ENCODE data around the gene MAP4K4.

Gene MAP4K4

GRCh38 chr2:101841679-101842327 is 144.3 kb downstream of the MAP4K4 start:
- intact Hi-C loops (cut with DNase I), result no loop called here
- DNase-seq, result no peak

DNA sequence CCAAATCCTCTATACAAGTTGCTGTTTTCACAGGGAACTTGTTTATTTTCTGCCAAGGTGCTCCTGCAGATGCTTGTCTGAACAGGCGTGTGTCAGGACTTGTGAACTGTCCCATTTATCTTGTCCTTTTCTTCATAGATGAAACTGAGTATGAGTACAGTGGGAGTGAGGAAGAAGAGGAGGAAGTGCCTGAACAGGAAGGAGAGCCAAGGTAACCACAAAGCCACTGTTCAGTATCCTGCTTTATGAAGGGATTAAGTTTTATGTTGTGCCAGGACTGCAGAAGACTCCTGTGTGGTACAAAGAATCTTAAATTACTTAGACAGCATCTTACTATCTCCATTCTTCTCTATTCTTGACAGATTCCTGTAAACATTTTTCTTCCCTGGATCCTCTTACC is 145.0 kb downstream of the MAP4K4 start:
- intact Hi-C loops (cut with DNase I), result no loop called here
- DNase-seq, result no peak

DNA sequence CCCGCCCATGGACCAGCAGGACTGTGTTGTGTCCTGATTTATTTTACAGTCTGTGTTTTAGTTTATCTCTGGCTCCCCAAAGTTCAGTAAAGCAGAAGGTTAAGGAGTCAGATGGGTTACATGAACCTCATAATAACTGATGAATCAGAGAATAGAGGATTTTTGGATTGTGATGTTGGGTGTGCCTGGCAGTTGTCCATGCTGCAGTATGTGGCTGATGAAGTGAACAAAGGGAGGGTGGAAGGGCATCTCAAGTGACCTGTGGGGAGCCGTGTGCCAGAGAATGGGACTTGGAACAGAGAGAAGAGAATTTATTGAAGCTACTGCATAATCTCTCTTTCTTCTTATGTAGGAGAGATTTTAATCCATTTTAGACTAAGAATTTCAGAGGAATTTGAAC is 145.5 kb downstream of the MAP4K4 start:
- intact Hi-C loops (cut with DNase I), result no loop called here
- DNase-seq, result no peak

DNA sequence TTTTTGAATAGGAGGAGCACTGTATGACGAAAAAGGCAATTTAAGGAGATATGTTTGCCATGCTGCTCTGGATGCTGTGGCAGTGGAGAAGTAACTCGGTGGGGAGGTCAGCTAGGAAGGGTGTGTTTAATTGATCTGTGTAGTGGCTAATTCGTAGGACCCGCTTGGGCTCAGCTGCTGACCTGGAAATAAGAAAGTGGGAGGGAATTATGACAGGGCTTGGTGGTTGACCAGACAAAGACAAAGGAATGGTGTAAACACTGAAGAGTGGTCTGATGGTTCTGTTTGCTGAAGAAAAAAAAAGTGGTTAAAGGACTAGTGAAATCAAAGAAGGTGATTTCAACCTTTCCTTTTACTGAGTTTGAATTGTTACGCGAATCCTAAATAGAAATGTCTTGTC is 146.0 kb downstream of the MAP4K4 start:
- intact Hi-C loops (cut with DNase I), result no loop called here
- no peak for DNase-seq

- intact Hi-C loops (cut with DNase I), result no loop called here
- DNase-seq, result peak in 1 of 42 donors; percentile 27
Measured at GRCh38 chr2:101844055-101844635, 146.6 kb downstream of the MAP4K4 start.

DNA sequence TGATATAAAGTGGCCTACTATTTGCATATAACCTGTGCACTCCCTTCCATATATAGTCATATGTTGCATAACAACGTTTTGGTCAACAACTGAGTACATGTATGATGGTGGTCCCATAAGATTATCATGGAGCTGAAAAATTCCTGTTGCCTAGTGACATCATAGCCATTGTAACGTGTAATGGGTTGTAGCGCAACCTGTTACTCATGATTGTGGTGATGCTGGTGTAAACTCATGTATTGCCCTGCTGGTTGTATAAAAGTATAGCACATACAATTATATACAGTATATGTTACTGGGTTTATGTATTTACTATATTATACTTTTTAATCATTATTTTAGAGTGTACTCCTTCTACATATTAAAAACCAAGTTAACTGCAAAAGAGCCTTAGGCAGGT is 149.5 kb downstream of the MAP4K4 start:
- no peak for DNase-seq
- intact Hi-C loops (cut with DNase I), result no loop called here

- intact Hi-C loops (cut with DNase I), result no loop called here
Measured at GRCh38 chr2:101847661-101848339, 150.3 kb downstream of the MAP4K4 start.

DNA sequence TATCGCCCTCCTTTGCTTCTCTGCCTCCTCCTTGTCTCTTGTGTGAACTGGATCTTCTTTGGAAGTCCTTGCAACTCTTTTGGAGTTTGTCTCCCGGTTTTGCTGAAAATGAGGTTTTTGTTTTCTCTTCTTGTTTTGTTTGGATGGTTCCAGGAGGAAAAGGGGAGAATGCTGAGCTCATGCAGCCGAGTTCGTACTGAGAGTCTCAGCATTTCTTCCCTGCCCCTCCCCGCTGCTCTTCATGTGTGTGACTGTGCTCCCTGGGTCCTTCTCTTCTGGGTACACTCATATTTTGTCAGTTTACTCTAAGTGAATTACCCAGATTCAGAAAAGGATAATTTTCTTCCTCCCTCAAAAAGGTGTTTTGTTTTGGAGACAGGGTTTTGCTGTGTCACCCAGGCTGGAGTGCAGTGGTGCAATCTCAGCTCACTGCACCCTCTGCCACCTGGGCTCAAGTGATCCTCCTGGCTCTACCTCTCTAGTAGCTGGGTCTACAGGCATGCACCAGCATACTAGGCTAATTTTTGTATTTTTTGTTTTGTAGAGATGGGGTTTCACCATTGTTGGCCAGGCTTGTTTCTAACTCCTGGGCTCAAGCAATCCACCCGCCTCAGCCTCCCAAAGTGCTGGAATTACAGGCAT is 151.4 kb downstream of the MAP4K4 start:
- intact Hi-C loops (cut with DNase I), result no loop called here
- DNase-seq, result no peak

More at GRCh38 chr2:101847661-101848339, 150.3 kb downstream of the MAP4K4 start:
- DNase-seq, result no peak

DNA sequence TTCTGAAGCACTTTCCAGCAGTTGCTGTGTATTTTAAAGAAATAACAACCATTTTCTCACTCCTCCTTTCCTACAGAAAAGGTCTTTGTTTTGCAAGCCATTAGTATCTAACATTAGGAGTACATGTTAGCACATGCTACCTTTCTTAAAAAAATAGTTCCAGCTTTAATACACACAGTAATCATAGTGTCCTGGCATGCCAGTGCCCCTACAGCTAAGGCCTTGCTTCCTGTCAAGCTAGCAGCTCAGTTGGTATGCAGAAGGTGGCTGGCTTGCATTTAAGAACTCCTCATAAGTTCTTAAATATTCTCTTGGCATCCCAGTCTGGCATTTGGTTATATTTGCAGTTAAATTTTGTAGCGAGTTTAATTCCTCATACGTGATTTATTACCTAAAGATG is 152.9 kb downstream of the MAP4K4 start:
- intact Hi-C loops (cut with DNase I), result no loop called here
- no peak for DNase-seq

- intact Hi-C loops (cut with DNase I), result no loop called here
- no peak for DNase-seq
Measured at GRCh38 chr2:101850991-101851390, 153.5 kb downstream of the MAP4K4 start.

DNA sequence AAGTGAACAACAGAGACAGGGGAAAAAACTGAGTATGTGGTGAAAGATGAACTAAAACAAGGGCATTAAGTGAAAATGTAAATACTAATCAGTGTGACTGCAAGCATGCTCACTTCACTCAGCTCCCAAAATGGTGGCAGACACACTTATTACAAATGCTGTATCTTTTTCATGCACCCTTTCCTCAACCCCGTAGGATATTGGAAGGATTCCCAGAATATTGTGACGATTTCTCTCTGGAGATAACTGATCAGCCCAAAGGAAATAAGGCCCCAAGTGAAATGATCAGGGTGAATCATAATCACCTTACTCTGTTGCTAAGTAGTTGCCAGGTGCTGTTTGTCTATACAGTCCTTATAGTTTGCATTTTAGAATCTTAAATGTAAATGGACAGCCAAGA is 155.3 kb downstream of the MAP4K4 start:
- intact Hi-C loops (cut with DNase I), result no loop called here
- DNase-seq, result no peak

- intact Hi-C loops (cut with DNase I), result no loop called here
- no peak for DNase-seq
Measured at GRCh38 chr2:101854877-101855276, 157.4 kb downstream of the MAP4K4 start.

DNA sequence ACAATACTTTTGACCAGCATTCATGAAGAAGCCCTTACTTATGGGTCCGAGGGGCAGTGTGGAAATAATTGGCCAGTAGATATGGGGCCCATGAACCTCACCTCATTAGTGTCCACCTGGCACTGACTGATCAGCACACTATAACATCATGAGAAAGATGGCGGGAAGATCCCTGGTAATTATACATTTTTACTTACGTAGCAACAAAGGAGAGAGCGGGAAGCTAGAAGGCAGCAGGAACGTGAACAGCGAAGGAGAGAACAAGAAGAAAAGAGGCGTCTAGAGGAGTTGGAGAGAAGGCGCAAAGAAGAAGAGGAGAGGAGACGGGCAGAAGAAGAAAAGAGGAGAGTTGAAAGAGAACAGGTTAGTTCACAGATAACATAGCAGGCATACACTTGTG is 158.3 kb downstream of the MAP4K4 start:
- DNase-seq, result no peak
- intact Hi-C loops (cut with DNase I), result no loop called here

- intact Hi-C loops (cut with DNase I), result no loop called here
- no peak for DNase-seq
Measured at GRCh38 chr2:101858246-101858645, 160.7 kb downstream of the MAP4K4 start.

- intact Hi-C loops (cut with DNase I), result no loop called here
Measured at GRCh38 chr2:101858910-101859309, 161.4 kb downstream of the MAP4K4 start.

DNA sequence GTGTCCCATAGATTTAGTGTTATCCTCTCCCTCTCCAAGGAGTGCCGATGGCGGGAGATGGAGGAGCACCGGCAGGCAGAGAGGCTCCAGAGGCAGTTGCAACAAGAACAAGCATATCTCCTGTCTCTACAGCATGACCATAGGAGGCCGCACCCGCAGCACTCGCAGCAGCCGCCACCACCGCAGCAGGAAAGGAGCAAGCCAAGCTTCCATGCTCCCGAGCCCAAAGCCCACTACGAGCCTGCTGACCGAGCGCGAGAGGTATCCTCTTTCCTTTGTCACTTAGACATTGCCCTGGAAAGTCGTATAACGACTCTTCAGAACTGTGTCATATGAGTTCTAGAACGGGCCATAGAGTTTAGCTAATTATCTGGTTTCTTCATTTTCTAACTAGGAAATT is 162.1 kb downstream of the MAP4K4 start:
- no peak for DNase-seq
- intact Hi-C loops (cut with DNase I), result no loop called here

More at GRCh38 chr2:101858910-101859309, 161.4 kb downstream of the MAP4K4 start:
- DNase-seq, result no peak

DNA sequence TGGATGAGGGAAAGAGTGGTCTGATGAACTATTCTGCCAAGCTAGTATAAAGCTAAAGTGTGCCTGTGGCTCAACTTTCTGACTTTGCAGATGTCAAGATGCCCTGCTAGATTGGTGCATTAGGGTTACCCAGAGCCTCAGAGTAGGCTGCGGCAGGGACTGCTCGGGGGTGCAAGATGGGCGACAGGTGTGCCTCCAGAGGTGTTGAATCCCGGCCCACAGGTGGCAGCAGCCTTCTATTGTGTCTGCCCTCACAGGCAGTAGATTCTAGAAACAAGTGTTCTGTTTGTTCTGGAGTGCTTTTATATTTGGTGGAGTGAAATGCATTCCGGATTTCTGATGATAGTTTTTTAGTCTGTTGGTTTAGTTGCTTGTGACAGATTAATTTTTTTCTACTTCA is 162.7 kb downstream of the MAP4K4 start:
- intact Hi-C loops (cut with DNase I), result no loop called here
- no peak for DNase-seq

GRCh38 chr2:101860782-101861181 is 163.3 kb downstream of the MAP4K4 start:
- intact Hi-C loops (cut with DNase I), result no loop called here
- no peak for DNase-seq

DNA sequence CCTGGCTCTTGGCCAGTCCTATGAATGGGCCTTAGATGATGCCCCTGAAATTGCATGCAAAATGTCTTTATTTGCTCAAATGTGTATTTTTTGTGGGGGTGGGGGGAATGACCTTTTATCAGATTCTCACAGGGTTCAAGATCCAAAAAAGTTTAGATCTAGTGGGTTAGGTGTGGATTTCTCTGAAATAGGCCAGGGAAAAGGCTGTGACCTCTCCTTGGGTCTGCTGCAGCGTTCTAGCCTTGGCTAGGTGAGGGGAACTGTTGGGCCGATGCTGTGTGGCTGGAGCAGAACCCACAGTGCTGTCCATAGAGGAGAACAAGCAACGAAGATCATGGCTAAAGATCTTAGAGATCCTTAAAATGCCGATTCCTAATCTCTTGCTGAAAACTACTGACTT is 163.9 kb downstream of the MAP4K4 start:
- DNase-seq, result no peak
- intact Hi-C loops (cut with DNase I), result no loop called here

DNA sequence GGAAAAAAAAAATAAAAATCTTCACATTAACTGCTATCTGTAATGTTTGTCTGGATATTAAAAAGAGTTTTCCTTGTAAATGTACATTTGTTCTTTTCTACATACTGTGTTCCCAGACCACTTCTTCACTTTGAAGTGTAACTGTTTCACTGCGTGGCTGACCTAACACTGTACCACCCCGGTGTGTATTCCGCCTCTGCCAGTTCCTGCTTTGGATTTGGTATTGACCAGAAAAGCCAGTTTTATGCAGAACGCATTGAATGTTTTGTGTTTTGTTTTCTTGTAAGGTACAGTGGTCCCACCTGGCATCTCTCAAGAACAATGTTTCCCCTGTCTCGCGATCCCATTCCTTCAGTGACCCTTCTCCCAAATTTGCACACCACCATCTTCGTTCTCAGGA is 166.0 kb downstream of the MAP4K4 start:
- no peak for DNase-seq
- intact Hi-C loops (cut with DNase I), result no loop called here

Measured in head of caudate nucleus (tissue), 42 donors.